RWPE2 (cell line): Measurements from ENCODE around the gene SLC6A6.
A peak's percentile ranks its signal among the peaks of the same experiment; 100 is the strongest.

Source experiments
- ATAC-seq: fragments of 200-7000 bp; cut with Tn5 transposase; 3 replicates; pipeline ENCODE4 v1.9.1; 2021; ENCODE audit warnings: low read depth
- DNase-seq: peaks from one replicate; pipeline ENCODE4 v3.0.0-alpha.2; 2020; ENCODE audit warnings: low spot score
- H3K27ac ChIP-seq: fragments of 450-650 bp; 2 replicates; pipeline ENCODE4 v1.5.1; 2017; ENCODE audit warnings: mild to moderate bottlenecking; ENCODE audit not compliant: poor library complexity, severe bottlenecking
- H3K27me3 ChIP-seq: fragments of 250-450 bp; sonication (Bioruptor Pico); 2 replicates; pipeline ENCODE4 v1.5.1; 2021; ENCODE audit warnings: mild to moderate bottlenecking, moderate library complexity; ENCODE audit not compliant: insufficient read depth, poor library complexity, severe bottlenecking
- H3K36me3 ChIP-seq: fragments of 250-450 bp; sonication (Bioruptor Pico); 2 replicates; pipeline ENCODE4 v1.5.1; 2020; ENCODE audit warnings: low read depth, mild to moderate bottlenecking, moderate library complexity
- H3K4me1 ChIP-seq: fragments of 250-450 bp; sonication (Bioruptor Pico); 2 replicates; pipeline ENCODE4 v1.5.1; 2021; ENCODE audit warnings: mild to moderate bottlenecking, moderate library complexity; ENCODE audit not compliant: insufficient read depth, poor library complexity, severe bottlenecking
- H3K4me3 ChIP-seq: fragments of 250-450 bp; sonication (Bioruptor Pico); 2 replicates; pipeline ENCODE4 v1.5.1; 2021; ENCODE audit warnings: mild to moderate bottlenecking, moderate library complexity; ENCODE audit not compliant: severe bottlenecking
- H3K9me3 ChIP-seq: fragments of 250-450 bp; sonication (Bioruptor Pico); 2 replicates; pipeline ENCODE4 v1.5.1; 2021; ENCODE audit warnings: mild to moderate bottlenecking, moderate library complexity; ENCODE audit not compliant: severe bottlenecking
- TF ChIP-seq, protein P1 (sequence below): fragments of 450-650 bp; IDR thresholded peaks from one replicate; pipeline ENCODE4 v1.5.1; 2017; ENCODE audit warnings: mild to moderate bottlenecking, moderate library complexity; ENCODE audit not compliant: poor library complexity, severe bottlenecking

SLC6A6 gene

DNA sequence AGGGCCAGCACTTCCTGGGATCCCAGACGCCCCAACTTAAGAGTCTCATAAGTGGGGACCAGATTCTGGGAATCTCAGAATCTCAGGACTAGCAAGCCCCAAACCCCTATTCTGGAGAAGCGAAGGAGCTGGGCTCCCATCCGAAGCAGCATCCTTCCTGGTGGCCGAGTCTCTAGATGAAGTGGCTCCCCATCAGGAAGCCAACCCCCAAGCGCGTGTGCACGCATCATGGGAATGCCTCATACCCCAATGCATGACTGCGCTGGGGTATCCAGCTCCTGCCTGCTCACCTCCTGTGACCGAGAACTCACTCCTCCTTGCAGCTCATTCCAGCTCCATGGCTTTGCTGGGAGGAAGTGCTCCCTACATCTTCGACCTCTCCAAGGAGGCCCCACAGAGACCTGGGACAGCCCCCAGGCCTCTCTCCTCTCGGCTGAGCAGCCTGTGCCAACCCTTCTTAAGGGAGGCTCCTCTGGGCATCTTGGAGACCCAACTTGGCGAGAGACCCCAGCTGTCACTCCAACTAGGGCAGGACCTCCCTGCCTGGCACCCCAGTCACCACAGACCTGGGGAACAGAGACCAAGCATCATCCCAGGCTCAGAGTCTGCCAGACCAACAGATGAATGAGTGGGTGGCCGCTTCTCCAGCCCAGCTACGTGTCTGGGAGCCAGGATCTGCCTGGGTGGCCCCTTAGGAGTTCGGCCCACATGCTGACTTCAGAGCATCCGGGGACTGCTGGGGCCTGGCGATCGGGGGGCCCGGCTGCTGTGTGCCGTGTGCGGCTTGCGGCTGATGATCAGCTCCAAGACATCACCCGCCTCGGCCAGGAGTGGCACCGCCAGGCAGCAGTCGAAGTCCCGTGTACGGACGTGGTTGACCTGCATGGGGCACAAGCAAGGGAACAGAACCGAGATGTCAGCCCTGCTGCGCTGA, 90.8 kb downstream of the SLC6A6 start:
- peaks cover 20% of the 10 kb centered on the region for H3K4me1 ChIP-seq

DNA sequence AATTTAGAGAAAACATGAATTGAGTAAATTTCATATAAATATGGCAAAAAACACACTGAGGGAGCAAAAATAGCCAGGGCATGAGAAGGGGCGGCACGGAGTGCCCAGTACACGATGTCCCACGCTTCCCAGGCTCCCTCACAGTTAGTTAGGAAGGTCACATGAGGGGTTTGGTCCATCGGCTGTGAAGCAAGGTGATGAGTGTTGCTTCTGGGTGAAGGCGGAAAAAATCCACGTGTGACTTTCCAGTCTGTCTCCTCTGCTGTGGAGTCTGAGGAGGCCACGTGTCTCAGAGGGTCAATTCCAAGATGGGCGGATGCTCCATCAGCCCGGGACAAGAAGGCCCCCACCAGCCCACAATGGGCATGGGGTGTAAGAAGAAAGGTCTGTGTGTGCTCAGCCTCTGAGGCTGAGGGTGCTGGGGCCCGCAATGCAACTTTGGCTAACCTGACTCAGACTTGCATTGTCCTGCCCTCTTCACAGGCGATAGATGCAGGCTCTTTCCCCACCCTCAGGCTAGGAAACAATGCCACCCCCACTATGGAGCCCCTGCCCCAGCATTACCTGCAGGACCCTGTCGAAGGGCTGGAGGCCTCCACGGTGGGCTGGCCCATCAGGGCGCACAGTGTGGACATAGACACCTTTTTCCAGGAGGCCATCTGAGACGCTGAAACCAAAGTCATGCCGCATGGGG, 92.0 kb downstream of the SLC6A6 start:
- Histone ChIP-seq H3K36me3 (no peaks in the 10 kb centered on the region), H3K9me3 (no peaks in the 10 kb centered on the region), H3K4me1 (peaks cover 8% of the 10 kb centered on the region), H3K4me3 (no peak overlapping the region), H3K27me3 (no peaks in the 10 kb centered on the region), H3K27ac (no peak overlapping the region)
- TF ChIP-seq, protein P1, sequence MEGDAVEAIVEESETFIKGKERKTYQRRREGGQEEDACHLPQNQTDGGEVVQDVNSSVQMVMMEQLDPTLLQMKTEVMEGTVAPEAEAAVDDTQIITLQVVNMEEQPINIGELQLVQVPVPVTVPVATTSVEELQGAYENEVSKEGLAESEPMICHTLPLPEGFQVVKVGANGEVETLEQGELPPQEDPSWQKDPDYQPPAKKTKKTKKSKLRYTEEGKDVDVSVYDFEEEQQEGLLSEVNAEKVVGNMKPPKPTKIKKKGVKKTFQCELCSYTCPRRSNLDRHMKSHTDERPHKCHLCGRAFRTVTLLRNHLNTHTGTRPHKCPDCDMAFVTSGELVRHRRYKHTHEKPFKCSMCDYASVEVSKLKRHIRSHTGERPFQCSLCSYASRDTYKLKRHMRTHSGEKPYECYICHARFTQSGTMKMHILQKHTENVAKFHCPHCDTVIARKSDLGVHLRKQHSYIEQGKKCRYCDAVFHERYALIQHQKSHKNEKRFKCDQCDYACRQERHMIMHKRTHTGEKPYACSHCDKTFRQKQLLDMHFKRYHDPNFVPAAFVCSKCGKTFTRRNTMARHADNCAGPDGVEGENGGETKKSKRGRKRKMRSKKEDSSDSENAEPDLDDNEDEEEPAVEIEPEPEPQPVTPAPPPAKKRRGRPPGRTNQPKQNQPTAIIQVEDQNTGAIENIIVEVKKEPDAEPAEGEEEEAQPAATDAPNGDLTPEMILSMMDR = no peak
- no peak for DNase-seq
- no peak for ATAC-seq

More for the DNA sequence above, 90.8 kb downstream of the SLC6A6 start:
- ATAC-seq (no peak), DNase-seq (peak; percentile 30)
- Histone ChIP-seq H3K27me3 (no peaks in the 10 kb centered on the region), H3K27ac (no peak overlapping the region), H3K36me3 (no peaks in the 10 kb centered on the region), H3K4me3 (no peak overlapping the region), H3K9me3 (no peaks in the 10 kb centered on the region)
- TF ChIP-seq, protein P1 = no peak

DNA sequence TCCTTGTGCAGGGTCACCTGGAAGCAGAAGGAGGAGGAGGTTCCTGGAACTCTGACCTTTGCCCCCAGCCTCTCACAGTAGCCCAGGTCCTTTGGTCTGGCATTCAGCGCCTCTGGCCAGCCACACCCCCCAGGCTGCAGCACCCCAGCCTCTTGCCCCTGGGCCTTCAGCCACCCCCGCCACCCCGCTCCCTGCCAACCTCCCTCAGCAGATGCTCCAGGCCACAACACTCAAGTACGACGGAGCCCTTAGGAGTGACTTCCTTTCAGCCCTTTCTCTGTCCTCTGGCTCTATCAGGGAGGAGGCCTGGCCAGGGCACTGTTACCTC, 92.5 kb downstream of the SLC6A6 start:
- peaks cover 7% of the 10 kb centered on the region for H3K4me1 ChIP-seq
- no peak for DNase-seq
- no peak overlapping the region for H3K27ac ChIP-seq
- no peaks in the 10 kb centered on the region for H3K27me3 ChIP-seq
- ATAC-seq = no peak
- H3K9me3 ChIP-seq = no peaks in the 10 kb centered on the region
- no peaks in the 10 kb centered on the region for H3K36me3 ChIP-seq
- TF ChIP-seq, protein P1 = no peak
- no peak overlapping the region for H3K4me3 ChIP-seq

DNA sequence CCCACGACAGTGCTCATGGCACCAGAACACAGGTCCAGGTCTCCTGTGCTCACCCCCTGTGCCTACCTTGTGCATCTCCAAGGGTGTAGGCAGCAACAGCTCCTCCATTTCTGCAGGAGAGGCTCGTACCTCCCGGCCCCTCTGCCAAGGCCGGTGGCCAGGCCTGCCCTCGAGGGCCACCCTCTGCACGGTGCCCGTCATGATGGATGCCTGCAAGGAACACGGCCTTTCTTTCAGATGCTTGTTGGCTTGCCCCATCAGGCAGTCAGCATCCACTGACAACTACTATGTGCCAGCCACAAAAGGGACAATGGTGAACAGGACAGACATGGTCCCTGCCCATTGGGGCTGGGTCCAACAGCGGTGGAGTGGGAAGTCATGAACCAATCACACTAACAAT, 93.9 kb downstream of the SLC6A6 start:
- ATAC-seq (no peak), DNase-seq (no peak)
- no peak overlapping the region for H3K27ac ChIP-seq
- no peaks in the 10 kb centered on the region for H3K4me1 ChIP-seq
- no peaks in the 10 kb centered on the region for H3K9me3 ChIP-seq
- TF ChIP-seq, protein P1 = no peak
- H3K27me3 ChIP-seq = no peaks in the 10 kb centered on the region
- no peaks in the 10 kb centered on the region for H3K36me3 ChIP-seq
- no peak overlapping the region for H3K4me3 ChIP-seq
